ENCODE measurements around the gene RAB7B. TPM values are rescaled to one million over a fixed set of nuclear protein-coding genes. Genes with fewer than 3 reads are reported as not detected.

Gene RAB7B
- total RNA-seq, 3 donors from 2014 or later: 0.69 to 1.3 (median 0.76) TPM

GRCh38 chr1:206037581-206037980, 34.4 kb upstream of the RAB7B start:
- H3K9me3 ChIP-seq: no peaks in the 10 kb centered on the region
- intact Hi-C loops (cut with DNase I, micrococcal nuclease): no loop called here
- ATAC-seq (no peak), DNase-seq (no peak)
- no peak overlapping the region for H3K4me3 ChIP-seq
- no peak for TF ChIP-seq CTCF (IDR thresholded peaks at IDR 0.05)
- H3K4me1 ChIP-seq (ENCODE audit: low read depth): no peaks in the 10 kb centered on the region
- no peaks in the 10 kb centered on the region for H3K36me3 ChIP-seq (ENCODE audit: low read depth)

GRCh38 chr1:206036663-206037455, 33.7 kb upstream of the RAB7B start:
- H3K4me1 ChIP-seq (ENCODE audit: low read depth): no peaks in the 10 kb centered on the region
- intact Hi-C loops (cut with DNase I, micrococcal nuclease): no loop called here
- ATAC-seq: no peak
- no peak for TF ChIP-seq CTCF (IDR thresholded peaks at IDR 0.05)
- no peak for DNase-seq
- H3K36me3 ChIP-seq (ENCODE audit: low read depth): no peaks in the 10 kb centered on the region
- no peaks in the 10 kb centered on the region for H3K9me3 ChIP-seq
- H3K4me3 ChIP-seq: no peak overlapping the region

GRCh38 chr1:206035027-206035426, 31.8 kb upstream of the RAB7B start:
- no peaks in the 10 kb centered on the region for H3K4me1 ChIP-seq (ENCODE audit: low read depth)
- peak; percentile 71 for ATAC-seq
- intact Hi-C loops (cut with DNase I, micrococcal nuclease): no loop called here
- no peaks in the 10 kb centered on the region for H3K36me3 ChIP-seq (ENCODE audit: low read depth)
- no peak overlapping the region for H3K4me3 ChIP-seq
- no peak for TF ChIP-seq CTCF (IDR thresholded peaks at IDR 0.05)
- no peaks in the 10 kb centered on the region for H3K9me3 ChIP-seq
- DNase-seq: peak; percentile 47 to 53 (median 48)

- intact Hi-C loops (cut with DNase I, micrococcal nuclease): no loop called here
- ATAC-seq (no peak), DNase-seq (no peak)
- TF ChIP-seq CTCF (IDR thresholded peaks at IDR 0.05): no peak
- no peak overlapping the region for H3K4me3 ChIP-seq
- H3K4me1 ChIP-seq (ENCODE audit: low read depth): no peaks in the 10 kb centered on the region
- H3K36me3 ChIP-seq (ENCODE audit: low read depth): no peaks in the 10 kb centered on the region
- no peaks in the 10 kb centered on the region for H3K9me3 ChIP-seq
These were observed 29.4 kb upstream of the RAB7B start for GRCh38 chr1:206032380-206033140.

GRCh38 chr1:206030714-206031113, 27.5 kb upstream of the RAB7B start:
- no peaks in the 10 kb centered on the region for H3K4me1 ChIP-seq (ENCODE audit: low read depth)
- peak; percentile 48 for TF ChIP-seq CTCF (IDR thresholded peaks at IDR 0.05)
- peak; percentile 62 to 80 (median 76) for DNase-seq
- no peaks in the 10 kb centered on the region for H3K36me3 ChIP-seq (ENCODE audit: low read depth)
- no peaks in the 10 kb centered on the region for H3K9me3 ChIP-seq
- ATAC-seq: peak; percentile 97
- intact Hi-C loops (cut with DNase I, micrococcal nuclease): no loop called here
- H3K4me3 ChIP-seq: no peak overlapping the region

All from mucosa of descending colon (tissue), 3 donors.